Endodermal cell (in vitro differentiated cells): Measurements from ENCODE around the gene AUNIP. TPM values are rescaled to one million over a fixed set of nuclear protein-coding genes. Genes with fewer than 3 reads are reported as not detected.

Experiments used
- DNase-seq: peaks from one replicate; pipeline ENCODE4 v3.0.0-alpha.2; 2017
- H3K27ac ChIP-seq: 2 replicates; pipeline ENCODE4 v1.5.1; 2013; ENCODE audit warnings: mild to moderate bottlenecking, low read depth, low read length, moderate library complexity
- H3K27me3 ChIP-seq: 2 replicates; pipeline ENCODE4 v1.6.1; 2013; ENCODE audit warnings: mild to moderate bottlenecking, low read length, moderate library complexity; ENCODE audit not compliant: insufficient read depth, control insufficient read depth, poor library complexity, severe bottlenecking
- H3K36me3 ChIP-seq: 2 replicates; pipeline ENCODE4 v1.7.0; 2013; ENCODE audit warnings: mild to moderate bottlenecking, low read length, moderate library complexity; ENCODE audit not compliant: control insufficient read depth, insufficient read depth
- H3K4me1 ChIP-seq: one replicate; pipeline ENCODE4 v1.7.0; 2013; ENCODE audit warnings: low read length; ENCODE audit not compliant: control insufficient read depth, insufficient read depth
- H3K4me3 ChIP-seq: 2 replicates; pipeline ENCODE4 v1.5.1; 2013; ENCODE audit warnings: mild to moderate bottlenecking, low read length, moderate library complexity
- H3K9ac ChIP-seq: 2 replicates; pipeline ENCODE4 v1.6.1; 2013; ENCODE audit warnings: mild to moderate bottlenecking, low read length, moderate library complexity; ENCODE audit not compliant: poor library complexity, severe bottlenecking; ENCODE audit errors: extremely low read depth
- H3K9me3 ChIP-seq: 2 replicates; pipeline ENCODE4 v1.6.1; 2013; ENCODE audit warnings: mild to moderate bottlenecking, low read length, moderate library complexity; ENCODE audit not compliant: control insufficient read depth
- H3K27ac Mint-ChIP-seq: 2 replicates; pipeline ENCODE4 v1.8.0; 2020; ENCODE audit warnings: mixed read lengths
- H3K27me3 Mint-ChIP-seq: 2 replicates; pipeline ENCODE4 v1.8.0; 2021; ENCODE audit warnings: mild to moderate bottlenecking, mixed read lengths; ENCODE audit not compliant: insufficient read depth
- H3K36me3 Mint-ChIP-seq: 2 replicates; pipeline ENCODE4 v1.8.0; 2020; ENCODE audit warnings: low read depth, mixed read lengths
- H3K4me1 Mint-ChIP-seq: 2 replicates; pipeline ENCODE4 v1.8.0; 2020; ENCODE audit warnings: mixed read lengths
- H3K4me3 Mint-ChIP-seq: 2 replicates; pipeline ENCODE4 v1.8.0; 2020; ENCODE audit warnings: mild to moderate bottlenecking, moderate library complexity, mixed read lengths
- H3K9me3 Mint-ChIP-seq: 2 replicates; pipeline ENCODE4 v1.8.0; 2020; ENCODE audit warnings: mild to moderate bottlenecking, mixed read lengths
- WGBS, 2 experiments: methylation state at CpG; one replicate each; pipeline versions ENCODE4 v1.1.5 to v1.1.7; 2013; ENCODE audit warnings: missing lambda C conversion rate in 2 of 2, mixed read lengths in 1 of 2; ENCODE audit not compliant: insufficient coverage in 1 of 2, insufficient read length in 1 of 2; 5-methylcytosine and 5-hydroxymethylcytosine counted together
- total RNA-seq, 2 donors: library from RNA; stranded (reverse); fragmentation: NEBNext Ultra II Directional in 1 of 2; extraction: Animal tissue kit (Norgen Biotek cat#: 25700) in 1 of 2; gene quantifications; 2 replicates in 1 of 2; 3 replicates in 1 of 2; pipeline ENCODE4 v1.2.1, GENCODE V29; 2021
- TF ChIP-seq, protein P1 (sequence below): fragments of 200-600 bp; sonication (generic); conservative IDR thresholded peaks from 2 replicates; pipeline ENCODE4 v1.5.0; 2021; ENCODE audit warnings: antibody characterized with exemption, mild to moderate bottlenecking

AUNIP gene
- total RNA-seq, 2 donors from 2014 or later: 14.3 to 19.5 TPM

DNA sequence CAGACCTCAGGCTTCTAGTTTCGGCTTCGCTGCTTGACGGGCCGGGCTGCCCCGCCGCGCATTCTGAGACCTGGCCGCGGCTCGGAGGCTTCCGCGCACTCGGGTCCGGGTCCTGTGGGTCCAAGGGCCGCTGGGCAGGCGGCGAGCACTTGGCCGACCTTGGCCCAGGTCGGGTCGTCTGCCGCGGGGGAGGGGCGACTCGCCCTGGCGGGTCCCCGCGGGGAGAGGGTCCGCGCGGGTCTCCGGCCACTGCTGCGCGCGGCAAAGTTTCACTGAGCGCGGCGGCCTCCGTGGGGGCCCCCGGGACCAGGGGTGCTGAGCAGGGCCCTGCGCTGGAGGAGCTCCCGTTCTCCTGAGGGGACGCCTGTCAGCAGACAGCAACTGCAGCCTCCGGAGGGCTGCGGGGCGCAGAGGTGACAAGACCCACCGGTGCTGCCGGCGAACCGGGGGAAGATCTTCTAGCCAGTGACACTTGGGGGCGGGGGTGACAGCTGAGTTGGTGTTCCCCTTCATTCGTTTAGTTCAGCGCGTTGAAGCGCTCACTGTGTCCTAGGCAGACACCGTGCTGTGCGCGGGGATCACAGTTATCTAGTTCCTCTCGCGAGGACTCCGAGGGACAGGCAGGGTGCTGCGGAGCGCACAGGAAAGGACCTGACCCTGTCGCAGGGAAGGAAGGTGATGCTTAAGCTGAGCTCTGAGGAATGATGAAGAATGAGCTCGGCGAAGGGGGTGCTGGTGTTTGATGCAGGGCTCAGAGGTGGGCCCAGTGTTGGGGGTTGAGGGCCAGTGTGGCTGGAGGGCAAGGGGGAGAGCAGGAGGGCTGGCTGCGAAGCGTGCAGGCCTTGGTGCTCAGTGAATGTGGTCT, 38.8 kb downstream of the AUNIP start:
- Mint-ChIP-seq H3K9me3 (no peaks in the 10 kb centered on the region), H3K4me3 (peak overlapping the region; percentile 81), H3K36me3 (peaks cover 11% of the 10 kb centered on the region), H3K27me3 (peaks cover 9% of the 10 kb centered on the region), H3K27ac (peak overlapping the region; percentile 90), H3K4me1 (peaks cover 29% of the 10 kb centered on the region)
- Histone ChIP-seq H3K27me3 (no peaks in the 10 kb centered on the region), H3K9ac (peak overlapping the region; percentile 64), H3K36me3 (peaks cover 7% of the 10 kb centered on the region), H3K27ac (peak overlapping the region; percentile 76), H3K4me1 (peaks cover 5% of the 10 kb centered on the region), H3K4me3 (peak overlapping the region; percentile 87), H3K9me3 (no peaks in the 10 kb centered on the region)
- TF ChIP-seq, protein P1, sequence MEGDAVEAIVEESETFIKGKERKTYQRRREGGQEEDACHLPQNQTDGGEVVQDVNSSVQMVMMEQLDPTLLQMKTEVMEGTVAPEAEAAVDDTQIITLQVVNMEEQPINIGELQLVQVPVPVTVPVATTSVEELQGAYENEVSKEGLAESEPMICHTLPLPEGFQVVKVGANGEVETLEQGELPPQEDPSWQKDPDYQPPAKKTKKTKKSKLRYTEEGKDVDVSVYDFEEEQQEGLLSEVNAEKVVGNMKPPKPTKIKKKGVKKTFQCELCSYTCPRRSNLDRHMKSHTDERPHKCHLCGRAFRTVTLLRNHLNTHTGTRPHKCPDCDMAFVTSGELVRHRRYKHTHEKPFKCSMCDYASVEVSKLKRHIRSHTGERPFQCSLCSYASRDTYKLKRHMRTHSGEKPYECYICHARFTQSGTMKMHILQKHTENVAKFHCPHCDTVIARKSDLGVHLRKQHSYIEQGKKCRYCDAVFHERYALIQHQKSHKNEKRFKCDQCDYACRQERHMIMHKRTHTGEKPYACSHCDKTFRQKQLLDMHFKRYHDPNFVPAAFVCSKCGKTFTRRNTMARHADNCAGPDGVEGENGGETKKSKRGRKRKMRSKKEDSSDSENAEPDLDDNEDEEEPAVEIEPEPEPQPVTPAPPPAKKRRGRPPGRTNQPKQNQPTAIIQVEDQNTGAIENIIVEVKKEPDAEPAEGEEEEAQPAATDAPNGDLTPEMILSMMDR: no peak
- DNase-seq: peak; percentile 88
- 3 to 5% methylated on average over 41 to 67 of the region's 67 CpGs for WGBS, 2 experiments

DNA sequence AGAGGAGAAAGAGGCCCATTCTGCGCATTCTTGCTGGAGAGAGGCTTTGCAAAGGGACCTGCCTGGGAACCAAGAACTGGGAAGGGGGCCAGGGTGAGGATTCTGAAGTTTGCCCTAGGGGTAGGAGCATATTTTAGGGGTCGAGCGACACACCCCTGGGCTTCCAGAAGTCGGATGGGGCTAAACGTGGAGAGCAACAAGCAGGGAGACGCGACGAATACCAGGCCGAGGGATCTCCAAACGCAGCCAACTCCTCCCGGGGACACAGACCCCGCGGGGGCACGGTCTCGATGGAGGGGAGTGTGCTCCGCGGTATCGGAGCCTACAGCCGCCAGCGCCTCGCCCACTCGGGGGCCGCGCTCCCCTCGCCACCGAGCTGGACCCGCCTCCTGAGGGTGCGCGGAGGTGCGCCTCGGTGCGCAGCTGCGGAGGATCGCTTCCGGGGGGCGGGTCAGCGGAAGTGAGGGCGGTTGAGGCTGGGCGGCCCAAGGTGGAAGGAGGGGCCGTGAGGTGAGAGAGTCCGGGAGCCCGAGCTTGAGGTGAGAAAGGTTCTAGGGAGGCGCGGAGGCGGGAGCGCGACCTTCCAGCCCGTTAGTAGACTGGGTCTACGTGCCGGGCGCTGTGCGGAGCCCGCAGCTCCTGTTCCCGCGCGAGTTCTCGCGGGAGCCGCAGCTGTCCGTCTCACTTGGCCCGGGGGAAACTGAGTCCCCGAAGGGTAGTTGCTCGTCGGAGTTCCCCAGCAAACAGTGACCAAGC, 39.6 kb downstream of the AUNIP start, which contains the start of gene MTFR1L:
Gene MTFR1L, plus strand, starts transcription at position 464 of the 756 bp plus-strand sequence. CDS start 3,151 bp downstream, outside the sequence.
- H3K4me3 Mint-ChIP-seq: peak within 1 kb of the TSS; percentile 81
- 1 to 3% methylated on average over 25 to 64 of the region's 64 CpGs for WGBS, 2 experiments
- H3K27me3 Mint-ChIP-seq: peaks cover 9% of the 10 kb centered on the region

DNA sequence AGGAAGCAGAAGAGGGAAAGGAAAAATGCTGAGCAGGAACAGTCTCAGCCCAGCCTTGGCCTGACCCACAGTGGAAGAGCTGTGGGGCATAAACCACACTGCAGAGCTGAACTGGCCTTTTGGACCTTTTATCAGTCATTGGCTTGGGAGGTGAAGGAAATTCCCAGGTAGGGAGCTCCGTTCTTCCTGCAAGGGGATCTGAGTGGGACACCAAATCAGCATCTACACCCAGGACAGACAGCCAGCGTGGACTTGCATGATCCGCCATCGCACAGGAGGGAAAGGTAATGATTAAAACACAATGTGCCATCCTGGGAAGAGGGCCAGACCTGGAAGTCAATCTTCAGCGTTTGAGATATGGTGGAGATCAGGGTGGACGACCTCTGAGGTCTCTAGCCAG, 40.7 kb downstream of the AUNIP start:
- H3K4me3 Mint-ChIP-seq: peak overlapping the region; percentile 81
- H3K27me3 Mint-ChIP-seq: peaks cover 9% of the 10 kb centered on the region
- Histone ChIP-seq H3K4me3 (peak overlapping the region; percentile 87), H3K9ac (peak overlapping the region; percentile 64), H3K36me3 (peaks cover 7% of the 10 kb centered on the region), H3K4me1 (peaks cover 5% of the 10 kb centered on the region), H3K27ac (peak overlapping the region; percentile 76), H3K9me3 (no peaks in the 10 kb centered on the region), H3K27me3 (no peaks in the 10 kb centered on the region)
- peaks cover 18% of the 10 kb centered on the region for H3K36me3 Mint-ChIP-seq
- peak; percentile 45 for DNase-seq
- H3K9me3 Mint-ChIP-seq: no peaks in the 10 kb centered on the region
- 94 to 96% methylated on average over 5 to 6 of the region's 6 CpGs for WGBS, 2 experiments
- H3K27ac Mint-ChIP-seq: peak overlapping the region; percentile 96
- H3K4me1 Mint-ChIP-seq: peaks cover 29% of the 10 kb centered on the region
- TF ChIP-seq, protein P1: no peak

More for the DNA sequence above, 39.6 kb downstream of the AUNIP start, which contains the start of gene MTFR1L:
- Histone ChIP-seq H3K36me3 (peaks cover 7% of the 10 kb centered on the region), H3K27ac (peak within 1 kb of the TSS; percentile 76), H3K27me3 (no peaks in the 10 kb centered on the region), H3K4me3 (peak within 1 kb of the TSS; percentile 87), H3K9me3 (no peaks in the 10 kb centered on the region), H3K9ac (peak within 1 kb of the TSS; percentile 64), H3K4me1 (peaks cover 5% of the 10 kb centered on the region)
- TF ChIP-seq, protein P1: no peak
- Mint-ChIP-seq H3K27ac (peak within 1 kb of the TSS; percentile 96), H3K9me3 (no peaks in the 10 kb centered on the region), H3K36me3 (peaks cover 19% of the 10 kb centered on the region), H3K4me1 (peaks cover 29% of the 10 kb centered on the region)
- peak; percentile 95 for DNase-seq
